ENCODE measurements around the gene ERFE.

ERFE gene

GRCh38 chr2:238165288-238165921 is 6.6 kb downstream of the ERFE start:
- Histone ChIP-seq H3K9me3 (replicated peaks in 1 of 11) (no peaks in the 10 kb centered on the region), H3K36me3 (peaks cover 22 to 46% (median 35%) of the 10 kb centered on the region in 11 experiments), H3K27me3 (peaks cover 0 to 3% (median 0%) of the 10 kb centered on the region in 11 experiments; a peak in 3 of 22 replicates), H4K20me1 (peaks cover 0 to 33% (median 0%) of the 10 kb centered on the region in 11 experiments; a peak in 7 of 22 replicates), H3K4me2 (no peak overlapping the region), H3K27ac (peak overlapping the region in 1 of 11 experiments; percentile 7; a peak in 1 of 22 replicates), H3K4me3 (no peak overlapping the region), H3K4me1 (peaks cover 18 to 59% (median 44%) of the 10 kb centered on the region in 10 experiments), H3K9ac (no peak overlapping the region)
- no peak for TF ChIP-seq Cebpa-rat (IDR thresholded peaks at IDR 0.05)

DNA sequence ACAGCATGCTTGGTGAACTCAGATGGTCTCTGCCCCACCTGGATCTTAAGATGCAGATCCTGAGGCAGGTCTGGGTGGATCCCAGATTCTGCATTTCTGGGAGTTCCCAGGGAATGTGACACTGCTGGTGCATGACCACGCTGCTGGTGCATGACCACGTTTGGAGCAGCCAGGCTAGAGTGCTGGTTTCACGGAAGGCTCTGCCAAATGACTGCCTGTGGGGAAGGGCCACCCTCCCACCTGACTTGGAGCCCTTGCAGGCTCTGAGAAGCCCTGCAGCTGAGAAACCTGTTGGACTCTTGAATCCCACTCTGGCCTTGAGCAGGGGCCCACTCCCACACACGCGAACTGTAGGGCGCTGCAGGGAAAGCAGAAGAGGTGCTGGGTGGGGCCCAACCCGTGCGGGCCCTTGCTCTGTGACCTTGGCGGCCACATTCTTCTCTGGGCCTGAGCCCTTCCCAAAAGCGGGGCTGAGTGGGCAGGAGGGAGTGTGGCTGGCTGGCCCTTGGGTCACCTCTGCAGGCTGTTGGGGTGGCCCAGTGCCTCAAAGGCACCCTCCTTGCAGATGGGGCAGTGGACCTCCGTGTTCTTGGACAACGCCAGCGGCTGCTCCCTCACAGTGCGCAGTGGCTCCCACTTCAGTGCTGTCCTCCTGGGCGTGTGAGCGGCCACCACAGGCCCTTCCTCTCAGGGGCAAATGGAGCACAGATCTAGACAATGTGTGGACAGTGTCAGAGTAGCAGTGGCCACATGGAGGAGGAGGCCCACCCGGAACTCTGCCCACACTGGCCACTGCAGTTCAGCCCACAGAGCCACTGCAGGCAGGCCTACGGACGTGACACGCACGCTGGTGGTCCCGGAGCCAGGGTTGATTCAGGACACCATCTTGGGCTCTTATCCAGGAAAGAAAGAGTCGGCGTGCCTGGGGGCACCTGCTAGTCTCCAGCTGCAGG is 7.9 kb downstream of the ERFE start:
- Histone ChIP-seq H3K9ac (peak overlapping the region in 2 of 11 experiments; percentile 75 to 80; a peak in 1 of 22 replicates), H3K4me2 (no peak overlapping the region), H3K4me3 (no peak overlapping the region), H3K36me3 (peaks cover 35 to 59% (median 47%) of the 10 kb centered on the region in 11 experiments), H3K4me1 (peaks cover 15 to 59% (median 44%) of the 10 kb centered on the region in 10 experiments), H4K20me1 (peaks cover 0 to 36% (median 0%) of the 10 kb centered on the region in 11 experiments; a peak in 7 of 22 replicates), H3K27ac (peak overlapping the region in 5 of 11 experiments; percentile 86 to 95 (median 93); a peak in 9 of 22 replicates), H3K9me3 (replicated peaks in 1 of 11) (no peaks in the 10 kb centered on the region), H3K27me3 (no peaks in the 10 kb centered on the region)
- TF ChIP-seq Cebpa-rat (IDR thresholded peaks at IDR 0.05): no peak

- Histone ChIP-seq H3K9me3 (replicated peaks in 1 of 11) (no peaks in the 10 kb centered on the region), H3K9ac (peak overlapping the region in 3 of 11 experiments; percentile 70 to 80 (median 75); a peak in 5 of 22 replicates), H4K20me1 (peaks cover 0 to 35% (median 0%) of the 10 kb centered on the region in 11 experiments; a peak in 7 of 22 replicates), H3K27ac (peak overlapping the region in 7 of 11 experiments; percentile 8 to 95 (median 89); a peak in 13 of 22 replicates), H3K4me2 (peak overlapping the region in 3 of 11 experiments; percentile 78 to 91 (median 90); a peak in 1 of 22 replicates), H3K4me1 (peaks cover 15 to 59% (median 48%) of the 10 kb centered on the region in 10 experiments), H3K36me3 (peaks cover 41 to 65% (median 53%) of the 10 kb centered on the region in 11 experiments), H3K27me3 (no peaks in the 10 kb centered on the region), H3K4me3 (no peak overlapping the region)
- TF ChIP-seq Cebpa-rat (IDR thresholded peaks at IDR 0.05): no peak
These were observed 8.6 kb downstream of the ERFE start for GRCh38 chr2:238167344-238167715.

GRCh38 chr2:238167761-238168160 is 9.0 kb downstream of the ERFE start:
- peak overlapping the region in 8 of 11 experiments; percentile 8 to 95 (median 88); a peak in 16 of 22 replicates for H3K27ac ChIP-seq
- no peaks in the 10 kb centered on the region for H3K9me3 ChIP-seq (replicated peaks in 1 of 11)
- H3K9ac ChIP-seq: peak overlapping the region in 5 of 11 experiments; percentile 70 to 80 (median 75); a peak in 8 of 22 replicates
- peaks cover 0 to 35% (median 0%) of the 10 kb centered on the region in 11 experiments; a peak in 7 of 22 replicates for H4K20me1 ChIP-seq
- H3K4me3 ChIP-seq: no peak overlapping the region
- H3K4me2 ChIP-seq: peak overlapping the region in 5 of 11 experiments; percentile 26 to 91 (median 80); a peak in 8 of 22 replicates
- TF ChIP-seq Cebpa-rat (IDR thresholded peaks at IDR 0.05): no peak
- peaks cover 46 to 70% (median 58%) of the 10 kb centered on the region in 11 experiments for H3K36me3 ChIP-seq
- H3K27me3 ChIP-seq: no peaks in the 10 kb centered on the region
- H3K4me1 ChIP-seq: peaks cover 15 to 59% (median 48%) of the 10 kb centered on the region in 10 experiments

GRCh38 chr2:238168196-238169047 is 9.7 kb downstream of the ERFE start:
- H4K20me1 ChIP-seq: peaks cover 0 to 40% (median 0%) of the 10 kb centered on the region in 11 experiments; a peak in 7 of 22 replicates
- H3K4me3 ChIP-seq: no peak overlapping the region
- H3K27ac ChIP-seq: peak overlapping the region in 9 of 11 experiments; percentile 52 to 95 (median 86); a peak in 17 of 22 replicates
- peaks cover 52 to 76% (median 64%) of the 10 kb centered on the region in 11 experiments for H3K36me3 ChIP-seq
- no peak for TF ChIP-seq Cebpa-rat (IDR thresholded peaks at IDR 0.05)
- no peaks in the 10 kb centered on the region for H3K27me3 ChIP-seq
- no peaks in the 10 kb centered on the region for H3K9me3 ChIP-seq (replicated peaks in 1 of 11)
- H3K4me1 ChIP-seq: peaks cover 15 to 60% (median 47%) of the 10 kb centered on the region in 10 experiments
- peak overlapping the region in 6 of 11 experiments; percentile 61 to 80 (median 73); a peak in 10 of 22 replicates for H3K9ac ChIP-seq
- H3K4me2 ChIP-seq: peak overlapping the region in 8 of 11 experiments; percentile 46 to 91 (median 77); a peak in 16 of 22 replicates

DNA sequence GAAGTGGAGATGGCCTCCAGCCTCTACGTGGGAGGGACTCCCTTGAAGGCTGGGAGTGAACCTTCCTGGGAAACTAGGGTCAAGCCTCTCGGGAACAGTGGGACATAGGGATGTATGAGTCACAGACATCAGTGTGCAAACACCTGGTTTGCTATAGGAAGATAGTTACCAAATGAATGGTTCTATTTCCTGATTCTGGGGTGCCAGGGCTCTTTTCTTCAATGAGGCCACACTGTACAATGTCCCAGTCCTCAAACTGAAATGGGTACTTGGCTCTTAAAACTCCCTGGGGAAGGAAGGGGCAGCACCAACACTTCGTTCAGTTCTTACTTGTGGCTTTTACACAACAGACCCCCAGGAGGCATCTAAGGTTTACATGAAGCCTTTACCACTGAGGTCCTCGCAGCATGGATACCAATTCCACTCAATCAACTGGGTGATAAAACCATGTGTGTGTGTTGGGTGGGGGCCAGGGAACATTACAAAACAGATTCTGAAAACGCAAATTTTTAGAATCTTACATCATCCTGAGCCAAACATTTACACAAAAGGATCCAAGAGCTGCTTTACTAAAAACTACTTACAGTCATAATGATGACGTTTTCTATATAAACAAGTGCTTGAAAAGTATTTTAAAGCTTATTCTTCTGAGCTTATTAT is 10.4 kb downstream of the ERFE start:
- H3K27ac ChIP-seq: peak overlapping the region in 10 of 11 experiments; percentile 11 to 95 (median 86); a peak in 19 of 22 replicates
- H3K4me2 ChIP-seq: peak overlapping the region; percentile 29 to 91 (median 75); a peak in 20 of 22 replicates
- H3K36me3 ChIP-seq: peaks cover 60 to 84% (median 72%) of the 10 kb centered on the region in 11 experiments
- H3K4me3 ChIP-seq: peak overlapping the region in 4 of 10 experiments; percentile 2 to 46 (median 36); a peak in 2 of 20 replicates
- no peaks in the 10 kb centered on the region for H3K27me3 ChIP-seq
- peak overlapping the region in 8 of 11 experiments; percentile 51 to 80 (median 70); a peak in 15 of 22 replicates for H3K9ac ChIP-seq
- H3K9me3 ChIP-seq (replicated peaks in 1 of 11): no peaks in the 10 kb centered on the region
- TF ChIP-seq Cebpa-rat (IDR thresholded peaks at IDR 0.05): no peak
- peaks cover 15 to 60% (median 47%) of the 10 kb centered on the region in 10 experiments for H3K4me1 ChIP-seq
- peaks cover 0 to 40% (median 0%) of the 10 kb centered on the region in 11 experiments; a peak in 7 of 22 replicates for H4K20me1 ChIP-seq

DNA sequence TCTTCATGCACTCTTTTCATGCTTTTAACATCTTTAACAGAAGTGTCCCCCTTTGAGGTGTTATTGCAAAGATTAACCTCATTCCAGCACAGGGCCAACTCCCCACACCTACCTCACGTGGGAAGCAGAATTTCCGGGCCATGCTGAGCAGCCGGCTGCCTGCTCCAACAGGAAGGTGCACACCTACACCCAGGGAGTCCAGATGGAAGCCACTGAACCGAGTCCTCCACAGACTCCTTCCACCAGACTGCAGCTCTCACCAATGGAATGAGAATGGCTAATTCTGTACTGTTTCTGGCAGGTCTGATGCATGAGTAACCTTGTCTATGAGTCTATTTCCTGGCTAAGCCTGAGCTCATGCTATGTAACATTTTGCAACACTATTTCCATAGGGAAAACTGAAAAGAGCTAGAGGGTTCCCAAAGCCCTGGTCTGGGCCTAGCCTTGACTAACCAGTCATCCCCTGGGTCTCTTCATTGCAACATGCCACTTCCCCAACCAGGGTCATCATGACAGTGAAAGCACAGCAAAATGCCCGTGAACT is 11.0 kb downstream of the ERFE start:
- H3K36me3 ChIP-seq: peaks cover 66 to 90% (median 78%) of the 10 kb centered on the region in 11 experiments
- peaks cover 0 to 46% (median 0%) of the 10 kb centered on the region in 11 experiments; a peak in 7 of 22 replicates for H4K20me1 ChIP-seq
- peak overlapping the region in 10 of 11 experiments; percentile 11 to 95 (median 86); a peak in 19 of 22 replicates for H3K27ac ChIP-seq
- TF ChIP-seq Cebpa-rat (IDR thresholded peaks at IDR 0.05): peak in 9 of 11 experiments; percentile 30 to 96 (median 89); a peak in 17 of 22 replicates
- H3K9me3 ChIP-seq (replicated peaks in 1 of 11): no peaks in the 10 kb centered on the region
- H3K27me3 ChIP-seq: no peaks in the 10 kb centered on the region
- H3K9ac ChIP-seq: peak overlapping the region in 8 of 11 experiments; percentile 51 to 80 (median 70); a peak in 16 of 22 replicates
- H3K4me2 ChIP-seq: peak overlapping the region; percentile 29 to 91 (median 75); a peak in 21 of 22 replicates
- H3K4me3 ChIP-seq: peak overlapping the region in 4 of 10 experiments; percentile 2 to 46 (median 36); a peak in 5 of 20 replicates
- H3K4me1 ChIP-seq: peaks cover 15 to 60% (median 47%) of the 10 kb centered on the region in 10 experiments

All from BLaER1 treated with 17β-estradiol and CSF1 and Interleukin-3, amounts not matched to agents 10 nM and 100 nM (cell line).